Endothelial cell of umbilical vein (primary cell): Measurements from ENCODE around the gene AGO1. TPM values are rescaled to one million over a fixed set of nuclear protein-coding genes. Genes with fewer than 3 reads are reported as not detected.

Experiments used
- BruUV-seq: library from RNA; stranded (reverse); fragments of 400-500 nt; replicated peaks from 2 replicates; lab custom pipeline; 2021; lab: Mats Ljungman, UMichigan
- CTCF ChIA-PET: fragments of 300-600, 350-600 bp; sonication (Branson Sonifier 250); formaldehyde crosslinking; loops from one replicate; lab custom pipeline; 2021; ENCODE audit warnings: antibody characterized with exemption, inconsistent platforms; lab: Charles Lee
- POLR2A ChIA-PET: fragments of 300-600, 350-600 bp; sonication (Branson Sonifier 250); formaldehyde crosslinking; loops from one replicate; lab custom pipeline; 2021; ENCODE audit warnings: antibody characterized with exemption, inconsistent platforms; lab: Charles Lee
- DNase-seq: peaks from one replicate; pipeline ENCODE4 v3.0.0-alpha.2; 2011; ENCODE audit warnings: low read depth, low spot score
- FAIRE-seq: peaks from 2 replicates; lab custom pipeline; 2011; peaks lifted over from hg19 to GRCh38; lab: Jason Lieb, UNC
- H2AFZ ChIP-seq: 2 replicates; pipeline ENCODE4 v1.6.0; 2012; ENCODE audit warnings: low read depth, low read length, control low read depth, inconsistent platforms
- H3K27ac ChIP-seq: 2 replicates; pipeline ENCODE4 v1.5.1; 2011; ENCODE audit warnings: low read depth, mild to moderate bottlenecking, control low read depth, low read length, moderate library complexity; ENCODE audit not compliant: insufficient read depth
- H3K27me3 ChIP-seq, 2 experiments: 2 replicates each; pipeline versions ENCODE4 v1.6.0 to v1.6.1; 2011; ENCODE audit warnings: low read length in 2 of 2, mixed read lengths in 1 of 2; ENCODE audit not compliant: control insufficient read depth in 2 of 2, insufficient read depth in 2 of 2
- H3K36me3 ChIP-seq, 2 experiments: 2 replicates in 1 of 2; 3 replicates in 1 of 2; pipeline ENCODE4 v1.5.1; 2011; ENCODE audit warnings: low read length in 2 of 2, mild to moderate bottlenecking in 1 of 2, moderate library complexity in 1 of 2; ENCODE audit not compliant: control insufficient read depth in 2 of 2, insufficient read depth in 2 of 2; ENCODE audit errors: extremely low read depth in 1 of 2
- H3K4me1 ChIP-seq: 3 replicates; pipeline ENCODE4 v1.5.1; 2011; ENCODE audit warnings: mild to moderate bottlenecking, low read length; ENCODE audit not compliant: control insufficient read depth, insufficient read depth; ENCODE audit errors: extremely low read depth
- H3K4me2 ChIP-seq: 2 replicates; pipeline ENCODE4 v1.6.1; 2011; ENCODE audit warnings: low read length, control low read depth, mixed read lengths; ENCODE audit not compliant: insufficient read depth
- H3K4me3 ChIP-seq, 3 experiments: fragments of 200-600 bp in 1 of 3; sonication (generic), shearing (Covaris generic) in 1 of 3; replicated peaks in 1 of 3; 2 replicates each; pipeline ENCODE4 v1.5.1; 2011 to 2016; ENCODE audit warnings: control low read depth in 3 of 3, low read length in 3 of 3, mild to moderate bottlenecking in 2 of 3, inconsistent platforms in 1 of 3, low read depth in 1 of 3, moderate library complexity in 1 of 3; ENCODE audit not compliant: insufficient read depth in 1 of 3
- H3K79me2 ChIP-seq: 2 replicates; pipeline ENCODE4 v1.6.0; 2012; ENCODE audit warnings: low read length, inconsistent platforms; ENCODE audit not compliant: control insufficient read depth, insufficient read depth
- H3K9ac ChIP-seq: replicated peaks from 2 replicates; pipeline ENCODE3; 2011; ENCODE audit warnings: low read length, control low read depth; ENCODE audit not compliant: insufficient read depth; ENCODE audit errors: extremely low read depth
- H3K9me1 ChIP-seq: replicated peaks from 3 replicates; pipeline ENCODE4 v1.6.0; 2011; ENCODE audit warnings: mild to moderate bottlenecking, low read length; ENCODE audit not compliant: control insufficient read depth, insufficient read depth; ENCODE audit errors: extremely low read depth
- H3K9me3 ChIP-seq: replicated peaks from 2 replicates; pipeline ENCODE4 v1.5.1; 2012; ENCODE audit warnings: low read length, inconsistent platforms; ENCODE audit not compliant: control insufficient read depth, insufficient read depth
- H4K20me1 ChIP-seq: replicated peaks from 2 replicates; pipeline ENCODE3; 2011; ENCODE audit warnings: mild to moderate bottlenecking, low read length; ENCODE audit not compliant: control insufficient read depth, insufficient read depth; ENCODE audit errors: extremely low read depth
- EZH2 ChIP-seq: IDR thresholded peaks from 2 replicates; pipeline ENCODE4 v1.6.1; 2012; ENCODE audit warnings: borderline replicate concordance, low read depth, mild to moderate bottlenecking, moderate library complexity, low read length, inconsistent platforms; ENCODE audit not compliant: severe bottlenecking
- FOS ChIP-seq: IDR thresholded peaks from 2 replicates; pipeline ENCODE4 v1.6.1; 2011; ENCODE audit warnings: mild to moderate bottlenecking, low read length, moderate library complexity, borderline replicate concordance; ENCODE audit not compliant: insufficient read depth
- GATA2 ChIP-seq: IDR thresholded peaks from 2 replicates; pipeline ENCODE4 v1.7.0; 2011; ENCODE audit warnings: low read depth, mild to moderate bottlenecking, moderate library complexity, mixed read lengths, low read length; ENCODE audit not compliant: insufficient read length, insufficient read depth
- JUN ChIP-seq: IDR thresholded peaks from 2 replicates; pipeline ENCODE4 v1.6.1; 2011; ENCODE audit warnings: borderline replicate concordance, low read depth; ENCODE audit not compliant: insufficient read length, insufficient read depth
- MYC ChIP-seq: IDR thresholded peaks from one replicate; pipeline ENCODE4 v1.6.1; 2011; ENCODE audit warnings: mild to moderate bottlenecking, low read depth, low read length
- POLR2A ChIP-seq: IDR thresholded peaks from 2 replicates; pipeline ENCODE4 v1.6.1; 2012; ENCODE audit warnings: low read depth, mild to moderate bottlenecking, control low read depth, low read length
- POLR2AphosphoS5 ChIP-seq: IDR thresholded peaks from 2 replicates; pipeline ENCODE4 v1.6.1; 2012; ENCODE audit warnings: low read depth, mild to moderate bottlenecking, control low read depth, low read length, moderate library complexity; ENCODE audit not compliant: insufficient read depth
- dilution Hi-C: fragments of 300-500 bp; cut with MboI; formaldehyde crosslinking; loops from one replicate; pipeline ENCODE4 v1.15.0; 2019; ENCODE audit warnings: low sequenced_read_pairs; ENCODE audit not compliant: extremely low pct_ligation_motif_present
- intact Hi-C: fragments of 100-400 bp; cut with micrococcal nuclease; formaldehyde crosslinking; loops from one replicate; pipeline ENCODE4 v1.10.0; 2022
- polyA plus RNA-seq, 4 experiments: library from polyadenylated mRNA; depleted of rRNA in 3 of 4; stranded (reverse) in 3 of 4; unstranded in 1 of 4; fragments of >200 nt; gene quantifications; 2 replicates each; pipeline versions ENCODE4 v1.2.1 to v1.2.3, GENCODE V29; 2011 to 2012; ENCODE audit warnings: missing spikeins in 1 of 4
- total RNA-seq: library from RNA; stranded (reverse); gene quantifications from 2 replicates; pipeline ENCODE4 v1.2.3, GENCODE V29; 2021
- TF ChIP-seq, protein P1 (sequence below): IDR thresholded peaks from 2 replicates; pipeline ENCODE4 v1.6.1; 2011; ENCODE audit not compliant: insufficient read depth, insufficient read length
- TF ChIP-seq, protein P2 (sequence below), 2 donors: IDR thresholded peaks; 1 replicate in 1 of 2; 2 replicates in 1 of 2; pipeline ENCODE4 v1.5.1; 2011; ENCODE audit warnings: low read length in 2 of 2, mild to moderate bottlenecking in 2 of 2, moderate library complexity in 2 of 2, control low read depth in 1 of 2, inconsistent platforms in 1 of 2, low read depth in 1 of 2; ENCODE audit not compliant: insufficient read depth in 1 of 2; ENCODE audit errors: extremely low read depth in 1 of 2

The AGO1 gene
- total and polyA plus RNA-seq, 2 donors (not counting 3 experiments of a cell fraction or from before 2014, with no cell fraction given): 10.8 to 31.0 TPM

DNA sequence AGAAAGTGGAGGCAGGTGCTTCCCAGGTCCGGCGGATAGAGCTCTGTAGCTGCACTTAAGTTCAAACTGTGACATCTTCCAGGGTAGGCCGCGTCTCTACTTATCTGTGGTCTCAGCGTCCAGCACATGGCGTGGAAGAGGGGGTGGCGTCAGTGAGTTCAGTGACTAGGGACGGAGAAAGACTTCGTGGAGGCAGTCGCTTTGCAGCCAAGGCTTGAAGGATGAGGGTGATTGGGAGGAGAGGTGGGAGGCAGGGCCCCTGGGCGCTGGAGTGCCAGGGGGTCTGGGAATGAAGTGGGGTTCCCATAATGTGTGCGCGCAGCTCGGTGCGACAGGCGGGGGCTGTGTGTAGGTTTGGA is 444 bp upstream of the AGO1 start:
- no TSS peak for BruUV-seq
- Histone ChIP-seq H3K4me2 (no peak overlapping the region), H3K27me3 (no peaks in the 10 kb centered on the region), H4K20me1 (no peaks in the 10 kb centered on the region), H3K79me2 (peaks cover 16% of the 10 kb centered on the region), H3K4me1 (peaks cover 17% of the 10 kb centered on the region), H3K9ac (no peak overlapping the region), H3K4me3 (no peak overlapping the region), H3K9me3 (no peaks in the 10 kb centered on the region), H2AFZ (peak overlapping the region; percentile 66), H3K36me3 (no peaks in the 10 kb centered on the region), H3K9me1 (no peaks in the 10 kb centered on the region), H3K27ac (no peak overlapping the region)
- TF ChIP-seq MYC (no peak), POLR2AphosphoS5 (no peak), EZH2 (no peak), FOS (no peak), GATA2 (no peak), JUN (no peak), POLR2A (no peak)
- TF ChIP-seq, protein P1, sequence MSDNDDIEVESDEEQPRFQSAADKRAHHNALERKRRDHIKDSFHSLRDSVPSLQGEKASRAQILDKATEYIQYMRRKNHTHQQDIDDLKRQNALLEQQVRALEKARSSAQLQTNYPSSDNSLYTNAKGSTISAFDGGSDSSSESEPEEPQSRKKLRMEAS: no peak
- TF ChIP-seq, protein P2, sequence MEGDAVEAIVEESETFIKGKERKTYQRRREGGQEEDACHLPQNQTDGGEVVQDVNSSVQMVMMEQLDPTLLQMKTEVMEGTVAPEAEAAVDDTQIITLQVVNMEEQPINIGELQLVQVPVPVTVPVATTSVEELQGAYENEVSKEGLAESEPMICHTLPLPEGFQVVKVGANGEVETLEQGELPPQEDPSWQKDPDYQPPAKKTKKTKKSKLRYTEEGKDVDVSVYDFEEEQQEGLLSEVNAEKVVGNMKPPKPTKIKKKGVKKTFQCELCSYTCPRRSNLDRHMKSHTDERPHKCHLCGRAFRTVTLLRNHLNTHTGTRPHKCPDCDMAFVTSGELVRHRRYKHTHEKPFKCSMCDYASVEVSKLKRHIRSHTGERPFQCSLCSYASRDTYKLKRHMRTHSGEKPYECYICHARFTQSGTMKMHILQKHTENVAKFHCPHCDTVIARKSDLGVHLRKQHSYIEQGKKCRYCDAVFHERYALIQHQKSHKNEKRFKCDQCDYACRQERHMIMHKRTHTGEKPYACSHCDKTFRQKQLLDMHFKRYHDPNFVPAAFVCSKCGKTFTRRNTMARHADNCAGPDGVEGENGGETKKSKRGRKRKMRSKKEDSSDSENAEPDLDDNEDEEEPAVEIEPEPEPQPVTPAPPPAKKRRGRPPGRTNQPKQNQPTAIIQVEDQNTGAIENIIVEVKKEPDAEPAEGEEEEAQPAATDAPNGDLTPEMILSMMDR (IDR thresholded peaks at IDR 0.05; ENCODE audit: extremely low read depth in 1 of 2, insufficient read depth in 1 of 2, low read depth in 1 of 2, low read length in 2 of 2): no peak
- ChIA-PET CTCF (interaction anchor here (0.9 to 2.2 kb wide), 6 partner anchors 11 to 333 kb away, joined by 3 to 9 read pairs (median 6); partner anchors contain the start of genes AGO3 and TEKT2), POLR2A (no interaction called here)
- intact Hi-C loops: no loop called here
- DNase-seq (no peak), FAIRE-seq (no peak)
- dilution Hi-C loops: no loop called here
